Measurements from ENCODE around the gene TTLL10.

TTLL10 gene

DNA sequence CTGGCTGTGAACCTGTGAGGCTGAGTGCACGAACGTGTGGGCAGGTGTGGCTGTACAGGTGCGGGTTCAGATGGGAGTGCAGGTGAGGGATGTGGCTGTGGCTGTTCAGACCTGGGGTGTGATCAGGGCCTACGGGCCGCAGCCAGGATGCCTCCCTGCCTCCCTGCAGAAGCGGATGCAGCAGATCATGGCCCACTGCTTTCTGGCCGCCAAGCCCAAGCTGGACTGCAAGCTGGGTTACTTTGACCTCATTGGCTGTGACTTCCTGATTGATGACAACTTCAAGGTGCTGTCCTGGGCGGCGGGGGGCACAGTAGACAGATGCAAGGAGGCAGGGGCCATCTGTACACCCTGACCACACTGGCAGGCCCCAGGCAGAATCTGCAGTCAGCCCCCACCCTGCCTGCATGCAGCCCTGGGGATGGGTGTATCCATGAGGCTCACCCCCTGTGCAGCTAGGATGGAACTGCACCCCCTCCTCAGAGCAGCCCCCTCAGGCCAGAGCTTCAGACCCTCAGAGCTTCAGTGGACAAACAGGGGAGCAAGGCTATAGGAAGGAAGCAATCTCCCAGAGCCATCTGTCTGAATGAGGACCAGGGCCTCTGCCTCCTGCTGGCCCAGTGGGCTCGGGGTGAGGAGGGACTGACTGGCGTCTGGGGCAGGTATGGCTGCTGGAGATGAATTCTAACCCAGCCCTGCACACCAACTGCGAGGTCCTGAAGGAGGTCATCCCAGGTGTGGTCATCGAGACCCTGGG lies 22.9 kb downstream of the TTLL10 start:
- no peak for DNase-seq (ENCODE audit: low read depth)
- no peak overlapping the region for H3K4me3 ChIP-seq (ENCODE audit: low read depth, low read length)
- TF ChIP-seq, protein P1, sequence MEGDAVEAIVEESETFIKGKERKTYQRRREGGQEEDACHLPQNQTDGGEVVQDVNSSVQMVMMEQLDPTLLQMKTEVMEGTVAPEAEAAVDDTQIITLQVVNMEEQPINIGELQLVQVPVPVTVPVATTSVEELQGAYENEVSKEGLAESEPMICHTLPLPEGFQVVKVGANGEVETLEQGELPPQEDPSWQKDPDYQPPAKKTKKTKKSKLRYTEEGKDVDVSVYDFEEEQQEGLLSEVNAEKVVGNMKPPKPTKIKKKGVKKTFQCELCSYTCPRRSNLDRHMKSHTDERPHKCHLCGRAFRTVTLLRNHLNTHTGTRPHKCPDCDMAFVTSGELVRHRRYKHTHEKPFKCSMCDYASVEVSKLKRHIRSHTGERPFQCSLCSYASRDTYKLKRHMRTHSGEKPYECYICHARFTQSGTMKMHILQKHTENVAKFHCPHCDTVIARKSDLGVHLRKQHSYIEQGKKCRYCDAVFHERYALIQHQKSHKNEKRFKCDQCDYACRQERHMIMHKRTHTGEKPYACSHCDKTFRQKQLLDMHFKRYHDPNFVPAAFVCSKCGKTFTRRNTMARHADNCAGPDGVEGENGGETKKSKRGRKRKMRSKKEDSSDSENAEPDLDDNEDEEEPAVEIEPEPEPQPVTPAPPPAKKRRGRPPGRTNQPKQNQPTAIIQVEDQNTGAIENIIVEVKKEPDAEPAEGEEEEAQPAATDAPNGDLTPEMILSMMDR (IDR thresholded peaks at IDR 0.05; ENCODE audit: low read depth, low read length) = no peak
- no peak for TF ChIP-seq POLR2A (IDR thresholded peaks at IDR 0.05; ENCODE audit: extremely low read depth, insufficient read length)
- TF ChIP-seq MYC (IDR thresholded peaks at IDR 0.05; ENCODE audit: low read depth, low read length) = no peak
- TF ChIP-seq, protein P2, sequence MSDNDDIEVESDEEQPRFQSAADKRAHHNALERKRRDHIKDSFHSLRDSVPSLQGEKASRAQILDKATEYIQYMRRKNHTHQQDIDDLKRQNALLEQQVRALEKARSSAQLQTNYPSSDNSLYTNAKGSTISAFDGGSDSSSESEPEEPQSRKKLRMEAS (IDR thresholded peaks at IDR 0.05; ENCODE audit: low read depth, low read length) = no peak

DNA sequence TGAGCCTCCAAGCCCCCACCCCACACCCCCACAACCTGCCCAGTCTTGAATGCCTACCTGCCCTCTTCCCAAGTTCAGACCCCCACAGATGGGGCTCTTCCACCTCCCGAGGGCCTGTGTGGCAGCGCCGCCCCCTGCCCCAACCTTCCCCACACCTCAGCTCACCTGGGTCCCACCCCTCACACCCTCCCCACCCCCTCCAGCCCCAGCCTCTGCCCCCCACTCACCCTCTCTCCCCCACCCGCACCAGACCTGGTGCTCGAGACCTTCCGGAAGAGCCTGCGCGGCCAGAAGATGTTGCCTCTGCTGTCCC lies 23.5 kb downstream of the TTLL10 start:
- no peak for DNase-seq (ENCODE audit: low read depth)
- TF ChIP-seq, protein P1 (IDR thresholded peaks at IDR 0.05; ENCODE audit: low read depth, low read length) = no peak
- TF ChIP-seq, protein P2 (IDR thresholded peaks at IDR 0.05; ENCODE audit: low read depth, low read length) = no peak
- TF ChIP-seq POLR2A (IDR thresholded peaks at IDR 0.05; ENCODE audit: extremely low read depth, insufficient read length) (no peak), MYC (IDR thresholded peaks at IDR 0.05; ENCODE audit: low read depth, low read length) (no peak)
- H3K4me3 ChIP-seq (ENCODE audit: low read depth, low read length) = no peak overlapping the region

DNA sequence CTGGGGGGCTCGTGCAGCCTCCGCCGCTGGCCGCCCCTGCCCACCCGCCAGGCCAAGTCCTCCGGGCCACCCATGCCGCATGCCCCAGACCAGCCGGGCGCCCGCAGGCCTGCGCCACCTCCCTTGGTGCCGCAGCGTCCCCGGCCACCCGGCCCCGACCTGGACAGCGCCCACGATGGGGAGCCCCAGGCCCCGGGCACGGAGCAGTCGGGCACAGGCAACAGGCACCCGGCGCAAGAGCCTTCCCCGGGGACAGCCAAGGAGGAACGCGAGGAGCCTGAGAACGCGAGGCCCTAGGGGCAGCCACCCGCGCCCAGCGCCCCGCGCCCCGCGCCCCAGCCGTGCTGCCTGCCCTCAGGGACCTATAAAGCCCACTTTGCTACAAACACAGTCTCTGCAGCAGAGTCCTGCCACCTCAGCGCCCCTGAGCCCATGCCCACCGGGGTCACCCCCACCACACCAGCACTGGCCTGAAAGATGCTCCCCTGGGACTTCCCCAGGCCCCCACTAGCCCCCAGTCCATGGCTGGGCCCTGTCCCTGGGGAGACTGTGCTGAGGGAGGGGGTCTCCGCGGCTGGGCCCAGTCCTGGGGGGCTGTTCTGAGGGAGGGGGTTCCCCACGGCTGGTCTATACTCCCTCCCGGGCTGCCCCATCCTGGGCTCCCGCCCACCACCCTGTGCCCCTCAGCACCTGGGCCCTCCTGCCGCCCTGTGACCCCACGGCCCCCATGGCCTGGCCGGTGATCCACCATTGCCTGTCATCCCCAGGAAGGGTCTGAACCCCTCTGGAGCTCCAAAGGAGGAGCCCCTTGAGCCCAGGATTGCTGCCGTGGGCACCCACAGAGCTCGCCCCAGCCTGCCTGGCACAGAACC lies 24.1 kb downstream of the TTLL10 start:
- TF ChIP-seq, protein P1 (IDR thresholded peaks at IDR 0.05; ENCODE audit: low read depth, low read length) = no peak
- TF ChIP-seq POLR2A (IDR thresholded peaks at IDR 0.05; ENCODE audit: extremely low read depth, insufficient read length) (no peak), MYC (IDR thresholded peaks at IDR 0.05; ENCODE audit: low read depth, low read length) (no peak)
- TF ChIP-seq, protein P2 (IDR thresholded peaks at IDR 0.05; ENCODE audit: low read depth, low read length) = no peak
- H3K4me3 ChIP-seq (ENCODE audit: low read depth, low read length) = no peak overlapping the region
- no peak for DNase-seq (ENCODE audit: low read depth)

DNA sequence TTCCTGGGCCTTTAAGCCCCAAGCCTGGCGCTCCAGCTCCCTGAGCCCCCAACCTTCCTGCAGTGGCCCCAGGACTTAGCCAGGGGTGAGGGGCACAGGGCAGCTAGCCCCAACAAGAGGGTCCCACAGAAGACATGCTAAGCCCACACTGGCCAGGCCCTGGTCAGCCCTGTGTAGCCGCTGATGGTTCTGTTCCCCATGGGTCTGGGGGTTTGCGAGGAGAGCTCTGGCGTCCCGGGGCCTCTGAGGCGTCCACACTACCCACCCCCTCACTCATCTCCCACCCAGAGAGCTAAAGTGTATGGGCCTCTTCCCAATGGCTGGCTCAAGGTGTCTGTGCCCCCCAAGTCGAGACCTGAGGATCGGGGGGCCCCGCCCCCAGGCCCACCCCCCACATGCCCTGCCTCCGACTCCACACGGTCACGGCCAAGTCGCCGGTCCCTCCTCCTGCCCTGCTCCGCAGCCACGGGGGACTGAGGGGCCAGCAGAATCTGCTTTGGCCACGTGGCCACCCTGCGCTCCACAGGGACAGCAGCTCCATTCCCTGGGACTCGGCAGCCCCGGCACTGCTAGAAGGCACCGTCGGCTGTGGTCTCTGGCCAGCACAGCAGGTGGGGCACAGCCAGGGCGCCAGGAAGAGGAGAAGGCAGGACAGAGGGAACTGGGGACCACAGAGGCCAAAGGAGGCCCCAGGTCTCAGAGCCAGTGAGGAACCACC lies 24.9 kb downstream of the TTLL10 start:
- H3K4me3 ChIP-seq (ENCODE audit: low read depth, low read length) = no peak overlapping the region
- TF ChIP-seq, protein P1 (IDR thresholded peaks at IDR 0.05; ENCODE audit: low read depth, low read length) = no peak
- TF ChIP-seq, protein P2 (IDR thresholded peaks at IDR 0.05; ENCODE audit: low read depth, low read length) = no peak
- TF ChIP-seq MYC (IDR thresholded peaks at IDR 0.05; ENCODE audit: low read depth, low read length) (no peak), POLR2A (IDR thresholded peaks at IDR 0.05; ENCODE audit: extremely low read depth, insufficient read length) (no peak)
- DNase-seq (ENCODE audit: low read depth) = no peak

DNA sequence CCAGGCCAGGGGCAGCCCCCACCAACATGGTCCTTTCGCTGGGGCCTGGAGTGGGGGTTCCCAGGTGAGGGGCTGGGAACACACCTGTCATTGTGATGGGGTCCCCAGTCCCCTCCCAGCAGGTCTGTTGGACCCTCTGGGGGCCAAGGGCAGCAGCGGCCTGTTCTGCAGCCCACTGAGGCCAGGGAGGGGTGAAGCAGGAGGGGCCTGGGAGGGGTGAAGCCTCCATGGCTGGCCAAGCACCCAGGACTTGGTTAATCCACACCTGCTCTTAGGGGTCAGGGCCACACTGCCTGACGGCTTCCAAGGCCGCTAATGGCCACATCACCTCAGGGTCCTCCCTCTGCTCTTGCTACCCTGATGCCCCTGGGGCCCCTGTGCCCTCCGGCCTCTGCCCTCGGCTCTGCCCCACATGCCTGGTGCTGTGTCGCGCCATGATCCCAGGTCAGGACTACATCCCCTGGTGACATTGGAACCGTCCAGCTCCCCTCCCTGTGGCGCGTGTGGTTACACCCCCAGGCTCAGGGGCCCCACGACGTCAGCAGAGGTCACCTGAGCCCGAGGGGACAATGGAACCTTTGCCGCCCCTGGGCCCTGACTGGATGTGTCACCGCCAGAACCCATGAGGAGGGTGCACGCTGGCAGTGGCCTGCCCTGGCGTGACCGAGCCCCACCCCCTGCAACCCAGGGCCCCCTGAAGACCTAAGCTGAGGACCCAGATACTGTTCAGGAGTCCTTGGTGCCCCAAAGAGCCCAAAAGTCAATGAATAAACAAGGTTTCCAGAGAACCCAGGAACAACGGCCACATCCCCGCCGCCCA lies 25.7 kb downstream of the TTLL10 start:
- no peak overlapping the region for H3K4me3 ChIP-seq (ENCODE audit: low read depth, low read length)
- TF ChIP-seq, protein P1 (IDR thresholded peaks at IDR 0.05; ENCODE audit: low read depth, low read length) = no peak
- no peak for TF ChIP-seq MYC (IDR thresholded peaks at IDR 0.05; ENCODE audit: low read depth, low read length)
- TF ChIP-seq, protein P2 (IDR thresholded peaks at IDR 0.05; ENCODE audit: low read depth, low read length) = no peak
- TF ChIP-seq POLR2A (IDR thresholded peaks at IDR 0.05; ENCODE audit: extremely low read depth, insufficient read length) = no peak
- DNase-seq (ENCODE audit: low read depth) = no peak
